HepG2 (cell line): ENCODE measurements around the gene TCF20. TPM values are rescaled to one million over a fixed set of nuclear protein-coding genes. Genes with fewer than 3 reads are reported as not detected.
A peak's percentile ranks its signal among the peaks of the same experiment; 100 is the strongest.

Source experiments
- EED ChIP-seq: sonication (generic); formaldehyde crosslinking; IDR thresholded peaks from 2 replicates; pipeline ENCODE4 v1.5.0; 2020; ENCODE audit warnings: mild to moderate bottlenecking, missing genetic modification reagents
- ESRRA ChIP-seq: sonication (generic); formaldehyde crosslinking; IDR thresholded peaks from 2 replicates; pipeline ENCODE4 v1.5.1; 2020; ENCODE audit warnings: mild to moderate bottlenecking, low read depth, missing genetic modification reagents
- FOXA1 ChIP-seq, 2 experiments: fragments of 450-650 bp in 1 of 2; sonication (generic) in 1 of 2; formaldehyde crosslinking in 1 of 2; IDR thresholded peaks; 2 replicates each; pipeline versions ENCODE4 v1.4.0 to v1.6.1; 2016 to 2020; ENCODE audit warnings: missing genetic modification reagents in 1 of 2
- FOXK1 ChIP-seq: sonication (generic); formaldehyde crosslinking; IDR thresholded peaks from 2 replicates; pipeline ENCODE4 v1.4.0; 2020; ENCODE audit warnings: low read depth, missing genetic modification reagents, borderline replicate concordance
- HOXD1 ChIP-seq: sonication (generic); formaldehyde crosslinking; IDR thresholded peaks from 2 replicates; pipeline ENCODE4 v1.5.0; 2020; ENCODE audit warnings: missing genetic modification reagents
- KDM4B ChIP-seq: sonication (generic); formaldehyde crosslinking; IDR thresholded peaks from 2 replicates; pipeline ENCODE4 v1.4.0; 2020; ENCODE audit warnings: missing genetic modification reagents
- MAFG ChIP-seq: sonication (generic); formaldehyde crosslinking; IDR thresholded peaks from 2 replicates; pipeline ENCODE4 v1.5.1; 2020; ENCODE audit warnings: mild to moderate bottlenecking, missing genetic modification reagents
- MBNL3 ChIP-seq: fragments of 250-450 bp; sonication (Bioruptor Pico); conservative IDR thresholded peaks from 2 replicates; pipeline ENCODE4 v1.8.0; 2022; ENCODE audit warnings: mild to moderate bottlenecking, inconsistent platforms
- POLR2AphosphoS5 ChIP-seq: IDR thresholded peaks from 2 replicates; pipeline ENCODE4 v1.6.1; 2012; ENCODE audit warnings: low read depth, low read length
- RFX3 ChIP-seq: IDR thresholded peaks from 2 replicates; pipeline ENCODE4 v1.6.1; 2016; ENCODE audit warnings: missing biosample characterization, missing genetic modification reagents
- SOX5 ChIP-seq: IDR thresholded peaks from 2 replicates; pipeline ENCODE4 v1.6.1; 2016; ENCODE audit warnings: borderline replicate concordance
- ZNF850 ChIP-seq: sonication (generic); formaldehyde crosslinking; conservative IDR thresholded peaks from 2 replicates; pipeline ENCODE4 v1.9.0; 2021; ENCODE audit warnings: mild to moderate bottlenecking, missing genetic modification reagents
- ZSCAN25 ChIP-seq: sonication (generic); formaldehyde crosslinking; IDR thresholded peaks from 2 replicates; pipeline ENCODE4 v1.8.0; 2022; ENCODE audit warnings: mild to moderate bottlenecking, missing genetic modification reagents
- polyA plus RNA-seq, 8 experiments: library from polyadenylated mRNA; depleted of rRNA in 3 of 8; stranded (reverse) in 7 of 8; unstranded in 1 of 8; fragments of >200 nt; fragmentation: Illumina TruSeq in 4 of 8; extraction: Trizol in 4 of 8; gene quantifications; 2 replicates each; pipeline versions ENCODE4 v1.2.1 to v1.2.3, GENCODE V29; 2011 to 2016; ENCODE audit warnings: low read depth in 4 of 8, missing spikeins in 1 of 8, mixed read lengths in 1 of 8; ENCODE audit not compliant: insufficient read depth in 1 of 8
- total RNA-seq, 5 experiments: library from RNA; depleted of rRNA; stranded (reverse); fragments of >200 nt; fragmentation: Illumina TruSeq; extraction: Trizol; gene quantifications; 2 replicates each; pipeline ENCODE4 v1.2.3, GENCODE V29; 2016; ENCODE audit warnings: low read depth in 1 of 5
- TF ChIP-seq, protein P1 (sequence below): sonication (generic); formaldehyde crosslinking; IDR thresholded peaks from 2 replicates; pipeline ENCODE4 v1.5.1; 2020; ENCODE audit warnings: missing genetic modification reagents, mild to moderate bottlenecking, borderline replicate concordance
- TF ChIP-seq, protein P2 (sequence below): sonication (generic); formaldehyde crosslinking; IDR thresholded peaks from 2 replicates; pipeline ENCODE4 v1.9.0; 2022; ENCODE audit warnings: low read depth, missing genetic modification reagents
- TF ChIP-seq, protein P3 (sequence below): sonication (generic); formaldehyde crosslinking; IDR thresholded peaks from 2 replicates; pipeline ENCODE4 v1.4.0; 2020; ENCODE audit warnings: missing genetic modification reagents
- TF ChIP-seq, protein P4 (sequence below): IDR thresholded peaks from 2 replicates; pipeline ENCODE4 v1.6.1; 2016; ENCODE audit warnings: low read depth, missing genetic modification reagents, missing compliant biosample characterization

The TCF20 gene
- total and polyA plus RNA-seq, 2 of the 13 experiments (the other 11 are each of a cell fraction or from before 2014, with no cell fraction given) = 12.8 to 23.7 TPM

DNA sequence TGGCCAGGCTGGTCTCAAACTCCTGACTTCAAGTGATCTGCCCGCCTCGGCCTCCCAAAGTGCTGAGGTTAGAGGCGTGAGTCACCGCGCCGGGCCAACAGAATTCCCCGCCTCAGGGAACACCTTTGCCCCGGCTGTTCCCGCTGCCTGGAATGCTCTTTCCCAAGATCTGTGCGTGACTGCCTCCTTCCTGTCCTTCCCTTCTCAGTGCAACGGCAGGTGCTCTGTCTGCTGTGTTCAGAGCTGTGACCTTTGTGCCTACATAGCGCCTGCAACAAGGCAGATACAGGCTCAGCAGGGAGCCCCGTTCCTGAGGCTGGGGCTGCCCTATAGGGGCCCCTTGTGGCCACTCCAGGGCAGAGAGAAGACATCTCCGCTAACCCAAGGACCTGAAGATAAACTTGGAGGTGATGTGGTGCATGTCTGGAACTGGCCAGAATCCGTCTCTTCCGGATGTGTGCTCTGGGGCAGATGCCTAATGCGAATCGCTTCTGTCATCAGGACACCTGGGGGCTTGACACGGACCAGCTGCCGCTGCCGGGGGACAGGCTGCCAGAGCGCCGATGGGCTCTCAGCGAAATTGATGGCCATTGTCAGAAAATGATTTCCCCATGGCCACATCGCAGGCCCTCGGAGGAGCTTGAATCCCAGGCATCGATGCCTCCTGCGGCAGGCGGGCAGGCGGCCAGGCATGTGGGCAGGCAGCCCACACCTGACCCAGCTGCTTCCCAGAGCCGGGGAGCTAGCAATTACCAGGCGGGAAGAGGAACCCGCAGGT, 43.5 kb upstream of the TCF20 start (continued):
- TF ChIP-seq, protein P1, sequence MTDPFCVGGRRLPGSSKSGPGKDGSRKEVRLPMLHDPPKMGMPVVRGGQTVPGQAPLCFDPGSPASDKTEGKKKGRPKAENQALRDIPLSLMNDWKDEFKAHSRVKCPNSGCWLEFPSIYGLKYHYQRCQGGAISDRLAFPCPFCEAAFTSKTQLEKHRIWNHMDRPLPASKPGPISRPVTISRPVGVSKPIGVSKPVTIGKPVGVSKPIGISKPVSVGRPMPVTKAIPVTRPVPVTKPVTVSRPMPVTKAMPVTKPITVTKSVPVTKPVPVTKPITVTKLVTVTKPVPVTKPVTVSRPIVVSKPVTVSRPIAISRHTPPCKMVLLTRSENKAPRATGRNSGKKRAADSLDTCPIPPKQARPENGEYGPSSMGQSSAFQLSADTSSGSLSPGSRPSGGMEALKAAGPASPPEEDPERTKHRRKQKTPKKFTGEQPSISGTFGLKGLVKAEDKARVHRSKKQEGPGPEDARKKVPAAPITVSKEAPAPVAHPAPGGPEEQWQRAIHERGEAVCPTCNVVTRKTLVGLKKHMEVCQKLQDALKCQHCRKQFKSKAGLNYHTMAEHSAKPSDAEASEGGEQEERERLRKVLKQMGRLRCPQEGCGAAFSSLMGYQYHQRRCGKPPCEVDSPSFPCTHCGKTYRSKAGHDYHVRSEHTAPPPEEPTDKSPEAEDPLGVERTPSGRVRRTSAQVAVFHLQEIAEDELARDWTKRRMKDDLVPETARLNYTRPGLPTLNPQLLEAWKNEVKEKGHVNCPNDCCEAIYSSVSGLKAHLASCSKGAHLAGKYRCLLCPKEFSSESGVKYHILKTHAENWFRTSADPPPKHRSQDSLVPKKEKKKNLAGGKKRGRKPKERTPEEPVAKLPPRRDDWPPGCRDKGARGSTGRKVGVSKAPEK (CRISPR knock-in tag) = no peak
- TF ChIP-seq EED (CRISPR knock-in tag) (no peak; the same call in 1 of the 2 replicates), MAFG (CRISPR knock-in tag) (no peak), KDM4B (CRISPR knock-in tag) (peak; percentile 91), ZNF850 (CRISPR knock-in tag) (no peak), HOXD1 (CRISPR knock-in tag) (no peak), FOXK1 (CRISPR knock-in tag) (peak; percentile 62; the same call in 1 of the 2 replicates), RFX3 (CRISPR knock-in tag) (no peak), FOXA1 (IDR thresholded peaks at IDR 0.05) (no peak), FOXA1 (CRISPR knock-in tag; IDR thresholded peaks at IDR 0.05) (peak; percentile 54), MBNL3 (CRISPR knock-in tag) (no peak), POLR2AphosphoS5 (no peak), ZSCAN25 (peak; percentile 57; the same call in 1 of the 2 replicates), ESRRA (peak; percentile 57; the same call in 1 of the 2 replicates), SOX5 (CRISPR knock-in tag) (peak; percentile 86)
- TF ChIP-seq, protein P2, sequence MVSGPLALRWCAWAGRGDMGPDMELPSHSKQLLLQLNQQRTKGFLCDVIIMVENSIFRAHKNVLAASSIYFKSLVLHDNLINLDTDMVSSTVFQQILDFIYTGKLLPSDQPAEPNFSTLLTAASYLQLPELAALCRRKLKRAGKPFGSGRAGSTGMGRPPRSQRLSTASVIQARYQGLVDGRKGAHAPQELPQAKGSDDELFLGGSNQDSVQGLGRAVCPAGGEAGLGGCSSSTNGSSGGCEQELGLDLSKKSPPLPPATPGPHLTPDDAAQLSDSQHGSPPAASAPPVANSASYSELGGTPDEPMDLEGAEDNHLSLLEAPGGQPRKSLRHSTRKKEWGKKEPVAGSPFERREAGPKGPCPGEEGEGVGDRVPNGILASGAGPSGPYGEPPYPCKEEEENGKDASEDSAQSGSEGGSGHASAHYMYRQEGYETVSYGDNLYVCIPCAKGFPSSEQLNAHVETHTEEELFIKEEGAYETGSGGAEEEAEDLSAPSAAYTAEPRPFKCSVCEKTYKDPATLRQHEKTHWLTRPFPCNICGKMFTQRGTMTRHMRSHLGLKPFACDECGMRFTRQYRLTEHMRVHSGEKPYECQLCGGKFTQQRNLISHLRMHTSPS (CRISPR knock-in tag) = peak; percentile 72; the same call in 1 of the 2 replicates
- TF ChIP-seq, protein P3, sequence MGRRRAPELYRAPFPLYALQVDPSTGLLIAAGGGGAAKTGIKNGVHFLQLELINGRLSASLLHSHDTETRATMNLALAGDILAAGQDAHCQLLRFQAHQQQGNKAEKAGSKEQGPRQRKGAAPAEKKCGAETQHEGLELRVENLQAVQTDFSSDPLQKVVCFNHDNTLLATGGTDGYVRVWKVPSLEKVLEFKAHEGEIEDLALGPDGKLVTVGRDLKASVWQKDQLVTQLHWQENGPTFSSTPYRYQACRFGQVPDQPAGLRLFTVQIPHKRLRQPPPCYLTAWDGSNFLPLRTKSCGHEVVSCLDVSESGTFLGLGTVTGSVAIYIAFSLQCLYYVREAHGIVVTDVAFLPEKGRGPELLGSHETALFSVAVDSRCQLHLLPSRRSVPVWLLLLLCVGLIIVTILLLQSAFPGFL = no peak
- TF ChIP-seq, protein P4, sequence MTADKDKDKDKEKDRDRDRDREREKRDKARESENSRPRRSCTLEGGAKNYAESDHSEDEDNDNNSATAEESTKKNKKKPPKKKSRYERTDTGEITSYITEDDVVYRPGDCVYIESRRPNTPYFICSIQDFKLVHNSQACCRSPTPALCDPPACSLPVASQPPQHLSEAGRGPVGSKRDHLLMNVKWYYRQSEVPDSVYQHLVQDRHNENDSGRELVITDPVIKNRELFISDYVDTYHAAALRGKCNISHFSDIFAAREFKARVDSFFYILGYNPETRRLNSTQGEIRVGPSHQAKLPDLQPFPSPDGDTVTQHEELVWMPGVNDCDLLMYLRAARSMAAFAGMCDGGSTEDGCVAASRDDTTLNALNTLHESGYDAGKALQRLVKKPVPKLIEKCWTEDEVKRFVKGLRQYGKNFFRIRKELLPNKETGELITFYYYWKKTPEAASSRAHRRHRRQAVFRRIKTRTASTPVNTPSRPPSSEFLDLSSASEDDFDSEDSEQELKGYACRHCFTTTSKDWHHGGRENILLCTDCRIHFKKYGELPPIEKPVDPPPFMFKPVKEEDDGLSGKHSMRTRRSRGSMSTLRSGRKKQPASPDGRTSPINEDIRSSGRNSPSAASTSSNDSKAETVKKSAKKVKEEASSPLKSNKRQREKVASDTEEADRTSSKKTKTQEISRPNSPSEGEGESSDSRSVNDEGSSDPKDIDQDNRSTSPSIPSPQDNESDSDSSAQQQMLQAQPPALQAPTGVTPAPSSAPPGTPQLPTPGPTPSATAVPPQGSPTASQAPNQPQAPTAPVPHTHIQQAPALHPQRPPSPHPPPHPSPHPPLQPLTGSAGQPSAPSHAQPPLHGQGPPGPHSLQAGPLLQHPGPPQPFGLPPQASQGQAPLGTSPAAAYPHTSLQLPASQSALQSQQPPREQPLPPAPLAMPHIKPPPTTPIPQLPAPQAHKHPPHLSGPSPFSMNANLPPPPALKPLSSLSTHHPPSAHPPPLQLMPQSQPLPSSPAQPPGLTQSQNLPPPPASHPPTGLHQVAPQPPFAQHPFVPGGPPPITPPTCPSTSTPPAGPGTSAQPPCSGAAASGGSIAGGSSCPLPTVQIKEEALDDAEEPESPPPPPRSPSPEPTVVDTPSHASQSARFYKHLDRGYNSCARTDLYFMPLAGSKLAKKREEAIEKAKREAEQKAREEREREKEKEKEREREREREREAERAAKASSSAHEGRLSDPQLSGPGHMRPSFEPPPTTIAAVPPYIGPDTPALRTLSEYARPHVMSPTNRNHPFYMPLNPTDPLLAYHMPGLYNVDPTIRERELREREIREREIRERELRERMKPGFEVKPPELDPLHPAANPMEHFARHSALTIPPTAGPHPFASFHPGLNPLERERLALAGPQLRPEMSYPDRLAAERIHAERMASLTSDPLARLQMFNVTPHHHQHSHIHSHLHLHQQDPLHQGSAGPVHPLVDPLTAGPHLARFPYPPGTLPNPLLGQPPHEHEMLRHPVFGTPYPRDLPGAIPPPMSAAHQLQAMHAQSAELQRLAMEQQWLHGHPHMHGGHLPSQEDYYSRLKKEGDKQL (CRISPR knock-in tag) = peak; percentile 56
